SU-DHL-6 (cell line): Measurements from ENCODE around the gene SEMA4C.

Experiments used
- H2AFZ ChIP-seq: fragments of 200-600 bp; sonication (generic); 2 replicates; pipeline ENCODE4 v1.6.1; 2014; ENCODE audit warnings: low read depth, mild to moderate bottlenecking, moderate library complexity, mixed read lengths, antibody characterized with exemption, low read length; ENCODE audit not compliant: severe bottlenecking
- H3F3A ChIP-seq: fragments of 200-600 bp; shearing (Covaris generic); 2 replicates; pipeline ENCODE4 v1.6.0; 2016; ENCODE audit warnings: antibody characterized with exemption, mild to moderate bottlenecking; ENCODE audit not compliant: insufficient read depth
- H3K27ac ChIP-seq: fragments of 200-600 bp; sonication (generic); 2 replicates; pipeline ENCODE4 v1.5.1; 2016; ENCODE audit warnings: low read depth, mild to moderate bottlenecking, low read length, moderate library complexity, mixed read lengths
- H3K27me3 ChIP-seq: fragments of 200-600 bp; sonication (generic), shearing (Covaris generic); 2 replicates; pipeline ENCODE4 v1.6.0; 2014; ENCODE audit warnings: mild to moderate bottlenecking, low read length
- H3K36me3 ChIP-seq: fragments of 200-600 bp; sonication (generic); 2 replicates; pipeline ENCODE4 v1.6.1; 2014; ENCODE audit warnings: mild to moderate bottlenecking, low read length, mixed read lengths
- H3K4me2 ChIP-seq: fragments of 300-600, 200-600 bp; shearing (Covaris generic), sonication (generic); 2 replicates; pipeline ENCODE4 v1.6.0; 2014; ENCODE audit warnings: low read length, low read depth, mild to moderate bottlenecking; ENCODE audit not compliant: poor library complexity, severe bottlenecking
- H3K4me3 ChIP-seq: fragments of 200-600 bp; sonication (generic); 2 replicates; pipeline ENCODE4 v1.5.1; 2014; ENCODE audit warnings: antibody characterized with exemption, low read length, mild to moderate bottlenecking, mixed read lengths; ENCODE audit not compliant: insufficient read depth, poor library complexity, severe bottlenecking
- H3K79me2 ChIP-seq: fragments of 200-600 bp; sonication (generic); 2 replicates; pipeline ENCODE4 v1.6.1; 2014; ENCODE audit warnings: mild to moderate bottlenecking, low read length, moderate library complexity; ENCODE audit not compliant: insufficient read depth
- H3K9ac ChIP-seq: fragments of 200-600 bp; sonication (generic); 2 replicates; pipeline ENCODE4 v1.7.0; 2014; ENCODE audit warnings: mild to moderate bottlenecking, low read length
- H3K9me2 ChIP-seq: fragments of 200-600 bp; sonication (generic); replicated peaks from 2 replicates; pipeline ENCODE4 v1.6.1; 2014; ENCODE audit warnings: low read length; ENCODE audit not compliant: insufficient read depth
- H3K9me3 ChIP-seq: fragments of 200-600 bp; sonication (generic); 2 replicates; pipeline ENCODE4 v1.6.1; 2014; ENCODE audit warnings: low read length, mixed read lengths; ENCODE audit not compliant: insufficient read depth
- H4K20me1 ChIP-seq: fragments of 200-600 bp; sonication (generic); 2 replicates; pipeline ENCODE4 v1.6.1; 2014; ENCODE audit warnings: low read depth, mild to moderate bottlenecking, antibody characterized with exemption, low read length, moderate library complexity, mixed read lengths
- CTCF ChIP-seq: fragments of 200-600 bp; sonication (generic); IDR thresholded peaks from one replicate; pipeline ENCODE4 v1.5.1; 2017; ENCODE audit warnings: antibody characterized with exemption, mild to moderate bottlenecking, low read length, moderate library complexity; ENCODE audit not compliant: insufficient read depth, poor library complexity, severe bottlenecking
- EZH2phosphoT487 ChIP-seq: fragments of 200-600 bp; sonication (generic), shearing (Covaris generic); conservative IDR thresholded peaks from 2 replicates; pipeline ENCODE4 v1.6.1; 2018; ENCODE audit warnings: mild to moderate bottlenecking, antibody characterized with exemption, low read length, moderate library complexity, mixed read lengths

Gene SEMA4C

GRCh38 chr2:96877042-96877451 lies 7.2 kb upstream of the SEMA4C start:
- H3K27me3 ChIP-seq: no peaks in the 10 kb centered on the region
- H3K9me3 ChIP-seq: no peaks in the 10 kb centered on the region
- no peak overlapping the region for H3K4me2 ChIP-seq
- H3K4me3 ChIP-seq: no peak overlapping the region
- no peak overlapping the region for H2AFZ ChIP-seq
- TF ChIP-seq EZH2phosphoT487 (no peak), CTCF (no peak)
- H3K36me3 ChIP-seq: no peaks in the 10 kb centered on the region
- no peak overlapping the region for H3K27ac ChIP-seq
- no peaks in the 10 kb centered on the region for H4K20me1 ChIP-seq
- no peaks in the 10 kb centered on the region for H3K79me2 ChIP-seq
- no peaks in the 10 kb centered on the region for H3F3A ChIP-seq
- no peaks in the 10 kb centered on the region for H3K9me2 ChIP-seq
- no peak overlapping the region for H3K9ac ChIP-seq

GRCh38 chr2:96876269-96877041 lies 6.6 kb upstream of the SEMA4C start:
- TF ChIP-seq EZH2phosphoT487 (no peak), CTCF (no peak)
- H3K27me3 ChIP-seq: no peaks in the 10 kb centered on the region
- H3K9ac ChIP-seq: no peak overlapping the region
- H3F3A ChIP-seq: no peaks in the 10 kb centered on the region
- H3K79me2 ChIP-seq: no peaks in the 10 kb centered on the region
- H2AFZ ChIP-seq: no peak overlapping the region
- no peak overlapping the region for H3K4me2 ChIP-seq
- no peak overlapping the region for H3K27ac ChIP-seq
- no peaks in the 10 kb centered on the region for H4K20me1 ChIP-seq
- H3K9me3 ChIP-seq: no peaks in the 10 kb centered on the region
- H3K4me3 ChIP-seq: no peak overlapping the region
- H3K36me3 ChIP-seq: no peaks in the 10 kb centered on the region
- H3K9me2 ChIP-seq: no peaks in the 10 kb centered on the region

GRCh38 chr2:96875498-96876268 lies 5.8 kb upstream of the SEMA4C start:
- Histone ChIP-seq H4K20me1 (no peaks in the 10 kb centered on the region), H3K4me3 (no peak overlapping the region), H3F3A (no peaks in the 10 kb centered on the region), H3K9ac (no peak overlapping the region), H3K9me3 (no peaks in the 10 kb centered on the region), H3K27me3 (no peaks in the 10 kb centered on the region), H3K4me2 (no peak overlapping the region), H3K27ac (no peak overlapping the region), H3K9me2 (no peaks in the 10 kb centered on the region), H3K79me2 (no peaks in the 10 kb centered on the region), H3K36me3 (no peaks in the 10 kb centered on the region), H2AFZ (no peak overlapping the region)
- TF ChIP-seq EZH2phosphoT487 (no peak), CTCF (no peak)
